Activated T-cell treated with anti-CD3 and anti-CD28 coated beads for 48 hours (primary cell): ENCODE measurements around the gene WDR86.

Source experiments
- DNase-seq: peaks from one replicate; pipeline ENCODE4 v3.0.0-alpha.2; 2020; ENCODE audit warnings: low read depth

The WDR86 gene

GRCh38 chr7:151391358-151391730, 18.5 kb downstream of the WDR86 start:
- no peak for DNase-seq

- DNase-seq: no peak
Observed at GRCh38 chr7:151390598-151391357, 19.1 kb downstream of the WDR86 start.

- no peak for DNase-seq
Observed at GRCh38 chr7:151389768-151390597, 19.9 kb downstream of the WDR86 start.

- no peak for DNase-seq
Observed at GRCh38 chr7:151389096-151389767, 20.6 kb downstream of the WDR86 start.

GRCh38 chr7:151388430-151388829, 21.4 kb downstream of the WDR86 start:
- no peak for DNase-seq

GRCh38 chr7:151388007-151388297, 21.9 kb downstream of the WDR86 start:
- no peak for DNase-seq

- no peak for DNase-seq
Observed at GRCh38 chr7:151387161-151388006, 22.5 kb downstream of the WDR86 start.

GRCh38 chr7:151386301-151387160, 23.3 kb downstream of the WDR86 start:
- no peak for DNase-seq

GRCh38 chr7:151385626-151386300, 24.1 kb downstream of the WDR86 start:
- DNase-seq: no peak

- no peak for DNase-seq
Observed at GRCh38 chr7:151384776-151385625, 24.8 kb downstream of the WDR86 start.

GRCh38 chr7:151384352-151384697, 25.5 kb downstream of the WDR86 start:
- no peak for DNase-seq

GRCh38 chr7:151383638-151384351, 26.0 kb downstream of the WDR86 start:
- DNase-seq: no peak

GRCh38 chr7:151382079-151382885, 27.6 kb downstream of the WDR86 start:
- no peak for DNase-seq

- DNase-seq: peak; percentile 12
Observed at GRCh38 chr7:151381348-151382078, 28.3 kb downstream of the WDR86 start.

GRCh38 chr7:151381098-151381347, 28.8 kb downstream of the WDR86 start:
- DNase-seq: no peak

GRCh38 chr7:151380199-151381097, 29.4 kb downstream of the WDR86 start:
- DNase-seq: no peak
